Retina (tissue), 1 donor: ENCODE data around the gene CGB1.

Source experiments
- DNase-seq: peaks from one replicate; pipeline ENCODE4 v3.0.0-alpha.2; 2016

The CGB1 gene

DNA sequence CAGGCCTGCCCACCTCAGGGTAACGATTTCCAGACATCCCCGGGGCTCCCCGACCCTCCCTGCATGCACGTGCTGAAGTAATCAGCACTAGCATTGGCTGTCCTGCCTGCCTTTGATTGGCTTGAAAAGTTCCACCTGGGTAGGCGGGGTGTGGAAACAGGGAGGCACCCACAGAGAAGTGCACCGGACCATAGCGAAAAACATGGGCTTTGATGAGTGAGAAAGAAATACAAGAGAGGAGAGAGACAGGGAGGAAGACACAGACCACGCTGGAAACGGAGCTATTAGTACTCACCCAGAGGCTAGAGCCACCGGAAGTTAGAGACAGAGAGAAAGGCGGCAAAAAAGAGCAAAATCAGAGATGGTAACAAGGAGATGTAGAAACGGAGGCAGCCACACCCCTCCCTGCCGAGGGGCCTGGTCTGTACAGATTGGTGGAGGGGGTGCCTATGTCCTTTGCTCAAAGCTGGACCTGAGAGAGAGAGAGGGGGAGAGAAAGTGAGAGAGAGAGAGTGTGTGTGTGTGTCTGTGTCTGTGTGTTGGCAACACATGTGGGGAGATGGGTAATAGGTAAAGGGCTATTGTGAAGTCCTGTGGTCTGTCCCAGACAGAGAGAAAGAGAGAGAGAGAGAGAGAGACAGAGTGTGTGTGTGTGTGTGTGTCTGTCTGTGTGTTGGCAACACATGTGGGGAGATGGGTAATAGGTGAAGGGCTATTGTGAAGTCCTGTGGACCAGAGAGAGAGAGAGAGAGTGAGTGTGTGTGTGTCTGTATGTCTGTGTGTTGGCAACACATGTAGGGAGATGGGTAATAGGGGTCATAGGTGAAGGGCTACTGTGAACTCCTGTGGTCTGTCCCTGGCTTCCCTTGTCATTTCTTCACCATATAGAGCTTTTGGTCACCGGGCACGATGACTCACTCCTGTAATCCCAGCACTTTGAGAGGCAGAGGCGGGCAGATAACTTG is 15.5 kb downstream of the CGB1 start:
- DNase-seq = no peak

DNA sequence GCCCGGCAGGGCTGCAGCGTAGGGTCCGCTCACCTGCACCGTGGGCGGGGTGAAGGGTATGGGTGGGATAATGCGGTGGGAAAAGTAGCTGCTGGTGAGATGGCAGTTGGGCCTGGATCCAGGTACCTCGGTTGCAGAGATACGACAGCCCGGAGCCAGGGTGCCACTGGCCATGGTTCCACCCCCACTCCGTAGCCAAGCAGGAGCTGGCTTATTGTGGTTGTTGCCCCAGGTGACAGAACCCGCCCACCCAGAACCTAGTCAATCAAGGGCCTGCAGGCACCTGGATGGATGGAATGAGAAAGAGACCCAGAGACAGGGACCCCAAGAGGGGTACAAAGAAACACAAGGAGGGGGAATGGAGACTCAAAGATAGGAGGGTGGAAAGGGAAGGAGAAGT is 16.4 kb downstream of the CGB1 start:
- DNase-seq = no peak

DNA sequence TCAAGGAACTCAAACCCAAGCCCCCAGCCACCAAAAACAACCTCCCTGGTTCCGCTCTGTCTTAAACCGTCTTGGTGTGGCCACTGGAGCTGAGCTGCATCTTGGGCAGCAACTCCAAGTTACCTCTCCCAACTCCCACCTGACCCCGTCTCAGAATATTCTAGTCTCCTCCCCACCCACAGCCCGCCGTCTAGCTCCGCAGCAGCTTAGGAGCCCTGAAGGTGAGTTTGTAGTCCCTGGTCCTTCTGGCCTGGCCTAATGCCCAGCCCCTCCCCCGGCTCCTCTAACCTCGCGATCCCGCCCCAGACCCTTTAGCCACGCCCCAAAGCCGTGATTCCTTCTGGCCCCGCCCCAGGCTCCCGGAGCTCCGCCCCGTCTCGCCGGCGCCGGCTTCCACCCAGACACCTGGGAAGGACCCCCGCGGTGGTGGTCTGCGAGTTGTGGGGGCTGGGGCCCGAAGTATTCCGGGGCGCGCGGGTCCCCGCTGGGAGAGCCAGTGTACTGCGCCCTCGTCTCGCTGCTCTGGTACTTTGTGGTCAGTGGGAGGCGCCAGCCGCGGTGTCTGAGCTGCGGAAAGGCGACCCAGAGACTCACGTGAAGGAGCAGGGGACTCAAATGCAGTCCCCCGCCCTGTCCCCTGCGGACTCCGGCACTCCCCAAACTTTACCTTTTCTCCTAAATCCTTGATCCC is 17.3 kb downstream of the CGB1 start:
- DNase-seq = peak; percentile 67

DNA sequence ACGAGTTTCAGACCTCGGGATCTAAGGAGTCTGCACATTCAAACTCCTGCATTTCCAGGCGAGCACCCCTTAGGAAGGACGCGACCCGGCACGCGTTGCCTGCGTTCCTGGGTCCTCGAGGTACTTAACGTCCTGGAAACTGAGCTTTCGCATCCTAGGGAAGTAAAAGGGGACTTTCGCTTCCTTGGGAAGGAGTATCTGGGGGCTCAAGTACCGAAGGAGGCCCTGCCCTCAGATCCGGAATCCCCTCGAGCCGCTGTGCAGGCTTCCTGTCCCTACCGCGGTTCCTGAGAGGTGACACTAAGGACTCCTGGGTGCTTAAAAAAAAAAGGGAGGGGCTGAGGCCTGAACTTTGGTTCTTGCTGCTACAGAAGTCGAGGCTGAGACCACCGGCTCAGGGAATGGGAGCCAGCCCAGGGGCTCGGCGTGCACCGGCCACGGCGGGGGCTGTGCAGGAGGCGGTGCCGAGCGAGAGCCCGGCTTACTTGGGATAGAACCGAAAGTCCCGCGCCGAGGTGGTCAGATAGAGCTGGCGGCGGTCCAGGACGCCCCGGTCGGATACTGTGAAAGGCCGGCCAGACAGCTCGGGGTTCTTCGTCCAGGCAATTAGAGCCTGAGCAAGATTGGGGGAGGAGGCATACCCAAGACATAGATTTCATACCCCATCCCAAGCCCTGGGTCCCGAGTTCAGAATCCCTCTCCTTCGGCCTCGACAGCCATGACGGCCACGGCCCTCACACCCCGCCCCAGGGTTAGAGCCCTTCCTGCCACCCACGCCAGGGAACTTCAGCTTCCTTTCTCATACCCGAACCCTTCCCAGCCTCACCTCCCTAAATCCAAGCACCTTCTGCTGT is 18.1 kb downstream of the CGB1 start:
- DNase-seq = peak; percentile 54

DNA sequence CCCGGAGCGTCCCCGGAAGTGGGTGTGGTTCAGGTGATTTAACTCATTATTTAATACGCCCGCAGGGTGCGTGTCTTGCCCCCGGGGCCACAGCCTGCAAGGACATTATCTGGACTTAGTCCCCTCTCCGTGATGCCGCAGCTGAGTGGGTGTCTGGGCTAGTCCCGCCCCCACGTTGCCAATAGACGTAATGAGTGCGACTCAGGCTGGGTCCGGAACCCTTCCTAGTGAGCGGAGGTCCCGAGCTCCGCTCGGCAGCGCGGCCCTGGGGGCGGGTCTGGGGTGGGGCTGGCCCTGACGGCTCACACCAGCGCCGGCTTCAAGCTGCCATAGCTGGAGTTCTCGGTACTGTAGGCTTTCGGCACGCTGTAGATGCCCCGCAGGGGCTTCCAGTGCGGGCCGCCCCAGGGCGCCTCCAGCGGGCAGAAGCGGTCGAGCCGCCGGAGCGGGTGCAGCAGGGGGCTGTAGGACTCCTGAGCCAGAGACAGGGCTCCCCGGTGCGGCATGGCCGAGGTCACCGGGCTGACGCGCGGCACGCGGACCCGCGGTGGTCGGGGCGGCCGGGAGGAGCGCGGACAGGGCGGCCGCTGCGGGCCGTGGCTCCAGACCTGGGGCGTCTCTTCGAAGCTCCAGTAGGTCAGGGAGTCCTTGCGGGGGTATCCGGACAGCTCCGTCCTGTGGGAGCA is 18.9 kb downstream of the CGB1 start:
- DNase-seq = peak; percentile 65

DNA sequence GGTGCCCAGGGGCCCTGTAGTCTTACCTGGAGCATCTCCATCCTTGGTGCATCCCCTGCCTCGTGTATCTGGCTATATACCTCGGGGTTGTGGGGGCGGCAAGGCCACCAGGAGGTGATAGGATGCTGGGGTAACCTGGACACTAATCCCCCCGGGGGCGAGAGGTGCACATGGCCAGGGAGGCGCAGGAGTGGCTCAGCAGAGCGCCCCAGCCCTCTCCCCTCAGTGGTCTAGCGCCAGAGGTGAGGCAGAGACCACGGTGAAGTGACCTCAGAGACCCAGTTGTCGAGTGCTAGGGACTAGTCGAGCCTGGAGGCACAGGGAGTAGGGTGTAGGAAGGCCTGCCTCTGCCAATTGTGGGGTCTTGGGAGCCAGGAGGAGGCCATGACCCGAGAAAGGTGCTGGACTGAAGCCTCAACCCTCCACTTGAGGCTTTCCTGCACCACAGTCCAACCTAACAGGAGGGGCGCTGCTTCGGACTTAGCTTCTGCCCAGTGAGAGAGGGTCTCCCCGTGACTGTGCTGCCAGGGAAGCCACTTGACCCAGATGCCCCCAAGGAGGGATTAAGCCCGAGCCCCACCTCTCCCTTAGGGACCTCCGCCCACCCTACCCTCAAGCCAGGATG is 19.5 kb downstream of the CGB1 start, which contains the start of gene LHB:
Gene LHB, minus strand, starts transcription at position 51 of the 625 bp plus-strand sequence. Its CDS starts 10 bp downstream, at position 41.
- no peak for DNase-seq

DNA sequence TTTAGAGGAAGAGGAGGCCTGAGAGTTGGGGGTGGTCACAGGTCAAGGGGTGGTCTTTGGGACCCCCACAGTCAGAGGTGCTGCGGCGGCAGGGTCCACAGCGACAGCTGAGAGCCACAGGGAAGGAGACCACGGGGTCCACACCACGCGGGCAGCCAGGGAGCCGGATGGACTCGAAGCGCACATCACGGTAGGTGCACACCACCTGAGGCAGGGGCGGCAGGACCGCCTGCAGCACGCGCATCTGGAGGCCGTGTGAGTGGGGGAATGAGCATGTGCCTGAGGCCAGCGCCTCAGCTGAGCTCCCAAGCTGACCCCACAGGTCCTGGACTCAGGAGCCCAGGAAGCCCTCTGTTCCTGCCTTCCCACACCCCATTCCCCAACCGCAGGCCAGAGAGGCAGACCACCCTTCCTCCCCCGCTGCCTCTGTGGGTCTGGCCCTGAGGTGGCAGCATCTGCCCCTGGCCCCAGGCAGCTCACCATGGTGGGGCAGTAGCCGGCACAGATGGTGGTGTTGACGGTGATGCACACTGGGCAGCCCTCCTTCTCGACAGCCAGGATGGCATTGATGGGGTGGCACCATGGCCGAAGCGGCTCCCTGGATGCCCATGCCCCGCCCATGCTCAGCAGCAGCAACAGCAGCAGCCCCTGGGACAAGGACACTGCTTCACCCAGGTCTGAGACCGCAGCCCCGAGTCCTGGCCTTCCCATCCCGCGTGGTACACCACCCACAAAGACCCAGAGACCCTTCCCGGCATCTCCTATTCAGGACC is 20.4 kb downstream of the CGB1 start:
- no peak for DNase-seq

DNA sequence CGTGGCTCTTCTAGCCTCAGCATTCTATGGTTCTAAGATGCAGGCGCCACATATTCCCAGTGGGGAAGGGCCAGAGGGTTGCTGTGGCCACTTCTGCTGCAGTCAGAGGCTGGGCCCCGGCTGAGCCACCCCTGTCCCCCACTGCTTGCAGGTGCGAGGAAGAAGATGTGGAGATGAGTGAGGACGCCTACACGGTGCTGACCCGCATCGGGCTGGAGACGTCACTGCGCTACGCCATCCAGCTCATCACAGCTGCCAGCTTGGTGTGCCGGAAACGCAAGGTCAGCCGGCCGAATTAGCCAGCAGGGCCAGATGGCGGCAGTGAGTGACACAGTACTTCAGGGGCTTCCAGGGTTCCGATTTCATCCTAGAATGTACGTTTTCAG is 21.8 kb downstream of the CGB1 start:
- DNase-seq = no peak

DNA sequence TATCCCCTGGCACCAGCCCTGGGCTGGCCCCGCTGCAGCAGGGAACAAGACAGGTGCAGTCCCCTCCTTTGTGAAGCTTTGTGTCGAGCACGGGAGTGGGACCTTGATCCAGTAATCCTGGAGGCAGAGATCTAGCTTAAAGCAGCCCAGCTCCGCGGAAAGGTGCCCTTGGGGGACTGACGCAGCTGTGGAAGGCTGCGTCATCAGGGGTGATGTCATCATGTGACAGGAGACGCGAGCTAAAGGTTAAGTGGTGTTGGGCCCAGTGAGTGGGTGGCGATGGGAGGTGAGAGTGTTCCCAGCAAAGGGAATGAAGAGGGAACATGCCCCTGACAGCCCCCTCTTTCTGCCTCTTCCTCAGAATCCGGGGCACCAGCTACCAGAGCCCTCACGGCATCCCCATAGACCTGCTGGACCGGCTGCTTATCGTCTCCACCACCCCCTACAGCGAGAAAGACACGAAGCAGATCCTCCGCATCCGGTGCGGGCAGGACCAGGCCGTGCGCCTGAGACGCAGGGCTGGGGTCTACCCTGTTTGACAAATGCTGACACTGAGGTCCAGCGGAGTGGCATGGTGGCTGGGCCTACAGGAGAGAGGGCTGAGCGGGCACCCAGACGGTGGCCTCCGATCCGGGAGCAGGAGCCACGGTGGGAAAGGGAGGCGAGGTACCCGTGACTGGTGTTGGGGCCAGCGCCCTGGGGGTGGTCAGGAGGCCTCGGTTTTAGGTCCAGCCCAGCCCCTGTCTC is 22.4 kb downstream of the CGB1 start:
- DNase-seq = no peak

DNA sequence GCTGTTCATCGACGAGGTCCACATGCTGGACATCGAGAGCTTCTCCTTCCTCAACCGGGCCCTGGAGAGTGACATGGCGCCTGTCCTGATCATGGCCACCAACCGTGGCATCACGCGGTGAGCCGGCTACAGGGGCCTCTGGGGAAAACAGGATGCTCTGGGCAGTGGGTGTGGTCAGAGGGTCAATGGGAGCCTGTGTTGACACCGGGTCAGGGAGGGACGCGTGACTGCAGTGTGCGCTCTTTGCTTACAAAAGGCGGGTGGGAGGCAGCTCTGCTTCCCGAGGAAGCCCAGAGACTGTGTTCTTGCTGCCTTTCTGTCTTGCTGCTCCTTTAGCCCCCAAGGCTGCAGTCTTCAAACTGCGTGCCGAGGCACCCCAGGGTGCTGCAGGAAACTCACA is 25.5 kb downstream of the CGB1 start:
- DNase-seq = no peak

DNA sequence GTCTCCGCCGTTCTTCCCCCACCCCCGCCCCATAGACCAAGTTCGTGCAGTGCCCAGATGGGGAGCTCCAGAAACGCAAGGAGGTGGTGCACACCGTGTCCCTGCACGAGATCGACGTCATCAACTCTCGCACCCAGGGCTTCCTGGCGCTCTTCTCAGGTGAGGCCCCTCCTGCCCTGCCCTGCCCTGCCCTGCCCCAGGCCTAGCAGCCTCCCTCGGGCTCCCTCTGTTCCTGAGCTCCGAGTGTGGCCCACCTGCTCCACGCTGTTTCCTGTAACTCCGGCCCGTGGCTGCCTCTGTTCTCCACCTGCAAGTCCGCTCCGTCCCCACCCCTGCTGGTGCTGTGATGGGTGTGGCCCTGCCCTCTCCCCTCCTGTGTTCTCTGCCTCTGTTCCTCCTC is 26.2 kb downstream of the CGB1 start:
- no peak for DNase-seq

DNA sequence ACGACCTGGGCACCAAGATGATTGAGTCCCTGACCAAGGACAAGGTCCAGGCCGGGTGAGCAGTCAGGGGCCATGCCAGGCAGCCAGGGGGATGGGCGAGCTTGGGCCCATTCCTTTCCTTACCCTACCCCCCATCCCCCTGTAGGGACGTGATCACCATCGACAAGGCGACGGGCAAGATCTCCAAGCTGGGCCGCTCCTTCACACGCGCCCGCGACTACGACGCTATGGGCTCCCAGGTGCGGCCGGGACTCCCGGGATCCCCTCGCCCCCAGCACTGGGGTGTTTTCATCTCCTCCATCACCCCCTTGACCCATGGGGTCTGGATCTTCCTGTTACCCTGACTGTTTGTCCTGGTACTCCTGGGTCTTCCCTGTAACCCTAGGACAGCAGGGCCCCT is 26.9 kb downstream of the CGB1 start:
- DNase-seq = no peak

DNA sequence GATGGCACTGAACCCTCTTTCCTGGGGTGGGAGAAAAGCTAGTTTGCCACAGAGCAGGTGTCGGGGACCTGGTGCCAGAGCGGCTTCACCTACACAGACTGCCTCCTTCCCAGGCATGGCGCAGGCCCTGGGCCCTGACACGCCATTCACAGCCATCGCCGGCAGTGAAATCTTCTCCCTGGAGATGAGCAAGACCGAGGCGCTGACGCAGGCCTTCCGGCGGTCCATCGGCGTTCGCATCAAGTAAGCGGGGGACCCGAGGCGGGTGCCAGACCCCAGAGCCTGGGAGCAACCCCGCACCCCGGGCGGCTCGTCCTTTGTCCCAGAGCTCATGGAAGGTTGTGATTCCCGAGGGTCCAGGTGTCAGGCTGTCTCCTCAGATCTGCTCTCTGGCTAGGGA is 29.8 kb downstream of the CGB1 start:
- DNase-seq = no peak

DNA sequence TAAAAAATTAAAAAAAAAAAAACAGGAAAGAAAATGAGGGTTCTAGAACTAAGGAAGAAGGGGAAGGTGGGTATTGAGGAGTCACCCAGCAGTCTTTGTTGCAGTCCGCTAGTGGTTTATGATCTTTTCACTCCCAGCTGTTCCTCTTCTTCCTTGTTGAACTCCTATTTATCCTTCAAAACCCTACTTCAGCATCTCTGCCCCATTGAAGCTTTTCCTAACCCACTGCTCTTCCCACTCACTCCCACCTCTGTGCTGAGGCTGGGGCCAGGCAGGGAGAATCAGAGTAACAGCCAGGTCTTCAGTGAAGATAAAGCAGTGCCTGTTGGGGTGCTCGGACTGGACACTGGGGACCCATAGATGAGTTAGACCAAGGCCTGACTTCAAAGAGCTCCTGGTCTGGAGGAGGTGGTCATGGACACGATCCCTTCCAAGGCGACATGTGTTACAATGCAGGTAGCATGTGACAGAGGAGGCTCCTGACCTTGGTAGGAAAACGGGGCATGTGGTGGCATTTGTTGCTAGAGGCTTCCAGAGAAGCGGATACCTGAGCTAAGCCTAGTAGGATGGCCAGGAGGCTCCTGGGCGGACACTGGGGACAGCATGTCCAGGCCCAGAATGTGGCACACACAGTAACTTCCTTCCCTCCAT is 31.6 kb downstream of the CGB1 start:
- no peak for DNase-seq

DNA sequence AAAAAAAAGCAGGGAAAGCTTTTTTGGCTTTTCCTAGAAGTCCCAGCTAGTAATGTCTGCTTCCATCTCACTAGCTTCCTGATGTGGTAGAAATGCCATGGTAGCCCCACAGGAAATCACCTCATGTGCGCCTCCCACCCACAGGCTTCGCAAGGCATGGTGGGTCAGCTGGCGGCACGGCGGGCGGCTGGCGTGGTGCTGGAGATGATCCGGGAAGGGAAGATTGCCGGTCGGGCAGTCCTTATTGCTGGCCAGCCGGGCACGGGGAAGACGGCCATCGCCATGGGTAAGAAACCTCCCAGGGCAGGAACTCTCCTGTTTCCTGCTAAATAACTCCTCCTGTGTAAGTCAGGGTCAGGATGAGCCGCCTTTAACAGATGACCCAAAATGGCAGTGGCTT is 32.6 kb downstream of the CGB1 start:
- no peak for DNase-seq

DNA sequence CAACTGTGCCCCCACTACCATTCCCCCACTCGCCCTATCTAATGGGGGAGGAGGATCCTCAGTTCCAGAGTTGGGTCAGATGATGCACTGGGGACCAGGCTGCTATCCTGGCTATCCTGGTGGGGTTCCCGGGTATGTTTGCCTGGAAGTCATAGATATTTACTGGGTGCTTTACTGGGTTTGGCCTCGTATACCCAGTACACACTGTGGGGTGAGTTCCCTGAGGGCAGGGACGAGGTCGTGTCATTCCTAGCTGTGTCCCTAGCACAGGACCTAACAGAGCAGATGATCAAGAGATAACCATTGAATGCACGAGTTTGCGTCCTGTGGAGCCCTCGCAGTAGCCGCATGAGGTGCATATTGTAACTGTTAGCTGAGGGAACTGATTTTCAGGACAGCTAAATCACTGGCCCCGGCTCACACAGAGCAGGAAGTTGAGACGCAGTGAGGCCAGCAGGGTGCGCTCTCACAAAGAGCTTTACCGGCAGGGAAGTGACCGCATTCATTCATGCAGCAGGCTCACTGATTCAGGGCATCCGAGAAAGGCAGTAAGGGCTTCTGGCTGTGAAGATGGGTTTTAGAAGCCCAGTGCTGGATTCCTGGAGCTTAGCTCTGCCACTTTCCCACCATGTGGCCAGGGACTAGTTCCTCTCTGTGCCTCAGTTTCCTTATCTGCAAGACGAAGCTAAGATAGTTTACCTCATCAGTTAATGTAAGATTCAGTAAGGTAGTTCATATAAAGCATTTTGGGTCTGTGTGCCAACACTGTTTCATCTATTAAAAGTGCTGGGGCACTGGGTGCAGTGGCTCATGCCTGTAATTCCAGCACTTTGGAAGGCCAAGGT is 37.0 kb downstream of the CGB1 start:
- DNase-seq = peak; percentile 50

DNA sequence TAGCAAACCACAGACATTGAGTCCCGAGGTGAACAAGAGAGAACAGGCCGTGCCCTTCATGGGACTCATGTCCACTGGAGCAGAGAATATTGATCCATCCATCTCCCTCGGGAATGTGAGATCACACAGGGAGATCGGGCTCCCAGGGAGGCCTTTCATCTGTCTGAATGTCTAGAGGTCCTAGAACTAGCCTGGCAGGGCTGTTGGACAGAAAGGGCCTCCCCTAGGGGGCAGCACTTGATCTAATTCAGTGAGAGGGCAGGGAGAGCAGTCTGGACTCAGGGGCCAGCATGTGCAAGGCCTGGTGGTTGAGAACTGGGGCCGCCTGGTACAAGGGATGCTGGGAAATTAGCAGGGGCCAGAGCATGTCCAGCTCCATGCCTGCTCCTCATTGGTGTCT is 38.7 kb downstream of the CGB1 start:
- DNase-seq = no peak

DNA sequence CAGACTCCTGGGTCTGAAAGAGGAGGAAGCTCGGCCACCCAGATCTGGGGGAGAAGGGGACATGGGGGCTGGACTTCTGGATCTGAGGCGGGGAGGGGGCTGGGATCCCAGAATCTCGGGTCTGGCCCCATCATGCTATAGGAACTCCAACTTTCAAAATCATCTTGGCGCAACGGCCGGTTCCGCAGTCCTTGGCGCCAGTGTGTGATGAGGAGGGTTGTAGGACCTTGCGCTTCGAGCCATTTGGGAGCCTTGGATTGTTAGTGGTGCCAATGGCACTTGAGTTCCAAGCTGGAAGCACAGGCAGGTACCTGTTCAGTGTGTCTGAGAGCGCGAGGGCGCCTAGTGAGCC is 42.7 kb downstream of the CGB1 start:
- DNase-seq = no peak
